Femur (tissue), 1 donor: ENCODE measurements around the gene B3GALT6.

Experiments used
- DNase-seq: peaks from one replicate; pipeline ENCODE4 v3.0.0-alpha.2; 2017

Gene B3GALT6

GRCh38 chr1:1232796-1233566 is 944 bp downstream of the B3GALT6 start:
- DNase-seq: no peak

DNA sequence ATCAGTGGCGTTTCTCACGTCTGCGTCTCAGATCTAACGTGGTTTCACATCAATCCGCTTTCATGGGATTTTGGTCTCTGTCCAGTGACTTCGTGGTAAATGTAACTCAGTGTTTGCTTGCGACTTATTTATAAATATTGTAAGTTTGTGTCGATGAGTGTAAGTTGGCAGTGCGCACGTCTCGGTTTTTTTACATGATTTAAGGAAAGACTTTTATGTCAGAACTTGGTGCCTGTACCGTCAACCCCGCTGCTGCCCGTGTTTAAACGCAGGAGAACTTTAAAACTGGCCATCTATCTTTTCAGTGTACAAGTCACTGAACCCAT is 1.5 kb downstream of the B3GALT6 start:
- DNase-seq: no peak

GRCh38 chr1:1234180-1234808 is 2.3 kb downstream of the B3GALT6 start:
- DNase-seq: no peak

DNA sequence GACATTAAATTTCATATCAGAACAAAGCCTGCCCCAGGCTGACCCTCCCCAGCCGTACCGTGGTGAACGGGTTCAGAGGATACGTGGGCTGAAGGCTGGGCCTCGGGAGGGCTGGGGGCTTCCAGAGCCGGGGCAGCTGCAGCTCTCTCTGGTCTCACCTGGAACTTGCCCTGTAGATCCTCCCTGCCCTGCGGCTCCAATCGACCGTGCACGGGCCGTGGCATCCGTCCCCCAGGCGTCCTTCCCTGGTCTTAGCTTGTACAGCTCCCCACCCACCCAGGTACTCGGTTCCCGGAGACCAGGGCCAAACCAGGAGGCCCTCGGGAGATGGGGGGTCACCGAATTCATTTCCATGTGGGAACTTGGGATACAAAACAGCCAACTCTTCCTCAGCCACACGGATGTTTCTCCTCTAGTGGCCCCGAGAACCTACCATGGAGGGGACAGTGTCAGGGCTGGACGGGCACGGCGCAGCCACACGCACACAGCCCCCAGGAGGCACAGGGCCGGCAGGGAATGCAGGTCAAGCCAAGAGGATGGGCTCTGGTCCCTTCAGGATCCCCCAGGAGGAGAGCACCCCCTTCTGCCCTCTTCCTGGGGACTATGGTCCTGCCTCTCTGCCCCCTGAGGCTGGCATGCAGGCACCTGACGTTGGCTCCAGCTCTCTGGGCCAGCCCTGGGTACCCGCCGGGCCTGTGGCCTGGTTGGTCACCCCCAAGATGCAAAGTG is 3.1 kb downstream of the B3GALT6 start:
- DNase-seq: no peak

- DNase-seq: no peak
These were observed 4.2 kb downstream of the B3GALT6 start for GRCh38 chr1:1236176-1236763.

- DNase-seq: no peak
These were observed 5.2 kb downstream of the B3GALT6 start for GRCh38 chr1:1236945-1237873.

DNA sequence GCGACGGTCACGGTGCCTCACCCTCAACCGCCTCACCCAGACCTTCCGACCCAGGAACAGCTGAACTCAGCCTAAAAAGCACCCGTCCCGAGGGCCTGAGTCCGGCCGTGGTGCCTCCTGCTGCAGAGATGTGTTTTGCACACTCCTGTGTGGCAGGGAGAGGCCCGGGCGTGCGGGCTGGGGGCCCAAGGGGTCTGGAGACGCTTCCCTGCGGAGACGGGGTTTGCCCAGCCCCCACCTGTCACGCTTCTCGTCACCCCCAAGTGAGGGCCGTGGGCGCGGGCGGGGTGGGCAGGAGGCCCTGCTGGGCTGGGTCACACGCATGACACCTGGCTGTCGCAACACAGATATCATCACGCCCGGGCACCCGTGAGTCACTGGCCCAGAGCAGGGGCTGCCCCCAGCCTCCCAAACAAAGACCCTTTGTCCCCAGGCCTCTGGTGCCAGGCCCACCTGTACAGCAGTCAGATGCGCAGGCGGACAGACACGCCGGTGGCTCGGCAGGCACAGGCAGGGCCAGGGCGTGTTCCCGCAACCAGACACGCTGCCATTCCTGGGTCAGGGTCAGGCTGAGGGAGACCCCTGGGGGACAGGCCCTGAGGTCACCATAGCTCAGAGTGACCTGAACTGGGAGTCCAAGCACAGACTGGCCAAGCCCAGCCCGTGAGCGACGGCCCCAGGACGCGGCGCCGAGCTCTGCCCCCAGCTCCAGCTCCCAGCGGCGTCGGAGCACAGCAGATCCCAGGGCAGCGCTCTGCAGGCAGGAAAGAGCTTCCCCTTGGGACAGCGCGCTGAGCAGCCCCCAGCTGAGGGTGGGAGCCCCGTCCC is 6.1 kb downstream of the B3GALT6 start:
- no peak for DNase-seq

DNA sequence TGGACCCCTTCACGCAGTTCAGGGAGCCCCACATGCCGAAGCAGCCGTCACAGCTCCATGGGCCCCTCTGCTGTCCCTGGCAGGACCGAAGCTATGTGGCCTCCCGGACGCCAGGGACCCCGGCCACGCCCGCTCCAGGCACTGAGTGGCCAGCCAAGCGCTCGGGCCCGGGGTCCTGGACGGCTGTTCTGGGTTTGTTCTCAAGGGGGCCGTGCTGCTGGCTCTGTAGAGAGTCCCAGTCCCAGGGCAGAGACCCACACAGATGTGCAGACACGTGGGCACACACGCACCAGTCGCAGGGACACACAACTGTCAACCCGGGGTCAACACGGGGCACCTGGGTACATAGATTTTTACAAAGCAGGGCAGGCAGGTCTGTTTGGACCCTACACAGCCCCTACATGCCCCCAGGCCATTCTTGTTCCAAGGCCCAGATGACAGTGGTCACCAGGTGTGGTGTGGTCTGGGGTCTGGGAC is 6.7 kb downstream of the B3GALT6 start:
- DNase-seq: no peak

- no peak for DNase-seq
These were observed 7.2 kb downstream of the B3GALT6 start for GRCh38 chr1:1239227-1239613.

- DNase-seq: no peak
These were observed 7.7 kb downstream of the B3GALT6 start for GRCh38 chr1:1239614-1240347.

DNA sequence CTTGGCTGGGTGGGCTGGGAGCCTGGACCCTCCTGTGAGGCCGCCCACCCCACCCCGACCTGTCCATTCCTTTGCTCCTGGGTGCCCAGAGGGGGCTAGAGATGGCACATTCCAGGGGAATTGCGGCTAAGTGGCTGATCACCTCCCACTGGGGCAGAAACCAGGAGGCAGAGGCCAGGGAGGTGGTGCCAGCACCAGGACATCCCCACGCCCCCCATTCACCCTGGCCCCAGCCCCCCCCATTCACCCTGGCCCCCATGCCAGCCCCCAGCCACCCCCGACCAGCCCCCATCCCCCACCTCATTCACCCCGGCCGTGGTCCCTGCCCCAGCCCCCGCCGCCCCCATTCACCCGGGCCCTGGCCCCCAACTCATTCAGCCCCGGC is 8.3 kb downstream of the B3GALT6 start:
- DNase-seq: no peak

DNA sequence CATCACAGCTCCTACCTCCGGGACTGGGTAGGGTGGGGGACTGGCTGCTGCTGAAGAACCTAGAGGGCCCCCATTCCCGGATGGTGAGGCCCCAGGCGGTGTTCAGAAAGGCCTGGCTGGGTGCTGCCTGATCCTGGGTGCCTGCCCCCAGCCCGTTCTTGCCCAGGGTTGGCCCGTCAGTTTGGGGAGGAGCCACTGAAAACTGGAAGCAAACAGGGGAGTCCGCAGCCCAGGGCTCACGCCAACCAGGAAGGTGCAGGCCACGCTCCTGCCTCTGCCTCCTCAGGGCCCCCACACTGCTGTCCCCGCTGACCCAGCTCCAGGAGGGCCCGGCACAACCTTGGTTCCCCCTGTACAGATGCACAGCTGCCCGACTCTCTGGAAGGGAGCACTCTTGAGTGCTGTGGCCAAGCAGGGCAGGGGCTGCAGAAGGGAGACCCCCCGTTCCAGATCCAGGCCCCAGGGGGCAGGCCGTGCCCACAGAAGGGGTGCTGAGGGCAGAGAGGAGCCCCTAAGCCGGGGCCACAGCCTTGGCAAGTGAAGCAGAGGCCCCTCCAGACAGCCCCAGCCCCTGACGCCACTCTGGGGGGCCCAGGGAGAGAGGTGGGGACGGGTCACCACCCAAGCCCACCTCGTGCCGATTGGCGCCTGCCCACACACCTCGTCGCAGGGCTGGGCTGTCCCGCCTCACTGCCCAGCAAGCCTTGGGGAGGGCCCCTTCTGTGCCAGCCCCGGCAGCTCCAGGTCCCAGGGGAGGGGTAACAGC is 9.0 kb downstream of the B3GALT6 start:
- no peak for DNase-seq

DNA sequence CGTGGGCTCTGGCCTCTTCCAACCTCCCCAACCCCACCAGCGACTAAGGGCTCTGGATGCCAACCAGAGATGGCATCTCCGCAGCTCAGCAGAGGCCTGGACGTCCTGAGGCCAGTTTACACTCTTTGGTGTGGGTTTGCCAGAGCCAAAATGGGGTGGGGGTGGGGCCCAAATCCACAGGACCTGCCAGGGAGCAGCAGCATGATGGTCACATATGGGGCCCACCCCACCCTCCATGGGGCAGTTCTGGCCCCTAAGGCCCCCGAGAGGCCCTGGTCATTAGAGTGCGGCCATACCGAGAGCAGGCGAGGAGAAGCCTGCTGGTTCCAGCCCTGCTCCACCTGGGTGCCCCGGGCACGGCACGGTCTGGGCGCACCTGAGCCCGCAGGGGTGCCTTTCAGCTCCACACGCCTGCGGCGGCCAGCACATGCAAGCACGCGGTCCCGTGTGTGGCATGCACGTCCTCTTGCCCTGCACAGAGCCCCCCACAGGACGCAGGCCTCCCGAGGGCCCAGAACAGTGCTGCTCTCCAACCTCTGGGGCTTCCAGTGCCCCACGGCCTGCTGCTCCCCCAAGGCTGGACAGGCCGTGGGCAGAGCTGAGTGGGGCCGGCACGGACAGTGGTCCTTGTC is 9.7 kb downstream of the B3GALT6 start:
- no peak for DNase-seq

DNA sequence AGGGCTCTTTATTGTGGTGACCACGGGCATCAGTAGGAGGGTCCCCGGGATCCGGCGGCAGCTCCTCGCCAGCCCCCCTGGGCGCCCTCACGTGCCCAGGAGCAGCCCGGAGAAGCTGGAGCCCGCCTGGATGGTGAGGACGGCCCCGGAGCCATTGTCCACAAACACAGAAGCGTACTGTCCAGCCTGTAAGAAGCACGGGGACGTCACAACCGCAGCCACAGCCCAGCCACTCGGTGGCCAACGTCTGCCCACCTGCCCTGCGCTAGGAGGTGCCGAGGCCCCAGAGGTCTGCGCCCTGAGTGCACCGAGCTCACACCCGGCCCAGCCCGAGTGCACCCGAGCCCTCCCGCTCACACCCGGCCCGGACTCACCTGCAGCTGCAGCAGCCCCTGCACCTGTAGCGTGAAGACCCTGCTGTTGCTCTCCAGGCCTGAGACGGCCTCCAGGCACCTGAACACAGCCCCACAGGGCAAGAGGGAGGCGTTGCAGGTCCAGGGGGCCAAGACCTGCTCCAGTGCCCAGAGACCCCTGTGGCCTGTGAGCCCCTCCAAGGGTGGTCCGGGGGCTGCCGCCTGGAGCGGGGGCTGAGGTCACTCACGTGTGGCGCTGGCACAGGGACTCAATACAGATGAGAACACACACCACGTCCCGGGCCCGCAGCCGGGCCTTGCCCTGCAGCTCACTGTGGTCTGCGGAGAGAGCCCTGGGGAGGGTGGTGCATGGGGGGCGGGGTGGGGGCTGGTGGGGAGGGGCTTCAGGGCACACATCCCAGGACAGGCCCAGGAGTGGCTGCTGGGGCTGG is 10.6 kb downstream of the B3GALT6 start:
- DNase-seq: no peak

GRCh38 chr1:1243266-1243660 is 11.2 kb downstream of the B3GALT6 start:
- no peak for DNase-seq

- no peak for DNase-seq
These were observed 11.8 kb downstream of the B3GALT6 start for GRCh38 chr1:1243807-1244191.

GRCh38 chr1:1244192-1244811 is 12.3 kb downstream of the B3GALT6 start:
- DNase-seq: no peak

DNA sequence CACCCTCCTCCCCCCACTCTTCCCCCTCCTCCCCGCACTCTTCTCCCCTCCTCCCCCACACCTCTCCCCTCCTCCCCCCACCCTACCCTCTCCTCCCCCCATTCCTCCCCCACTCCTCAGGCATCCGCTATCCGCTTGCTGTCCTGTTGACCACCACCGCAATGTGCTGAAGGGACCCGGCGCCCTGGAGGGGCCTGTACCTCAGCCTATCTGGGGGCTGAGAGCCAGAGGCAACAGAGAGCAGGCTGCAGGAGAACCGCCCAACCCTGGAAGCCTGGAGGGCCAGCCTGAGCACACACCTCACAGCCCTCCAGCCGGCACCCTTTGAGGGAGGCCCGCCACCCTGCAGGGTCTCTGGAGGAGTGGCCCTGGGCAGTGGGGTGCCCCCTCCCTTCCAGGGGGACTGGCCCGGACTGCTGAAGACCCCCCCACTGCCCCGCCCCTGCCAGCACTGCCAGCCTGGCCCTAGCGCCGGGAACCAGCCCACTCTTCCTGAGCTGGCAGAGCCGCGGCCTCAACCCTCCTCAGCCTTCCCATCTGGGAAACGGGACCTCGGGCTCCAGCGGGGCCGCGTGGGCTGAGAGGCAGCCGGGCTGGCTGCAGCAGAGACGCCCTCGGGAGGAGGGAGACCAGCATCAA is 13.3 kb downstream of the B3GALT6 start:
- DNase-seq: no peak
